HFF-Myc (cell line): Measurements from ENCODE around the gene LRRC4C.
"Not testable (repeated sequence)": the region's sequence is repeated elsewhere in the genome, so short reads cannot be mapped to it uniquely, and the experiment has no call there.

ENCODE experiments used
- DNase-seq: peaks from one replicate; pipeline ENCODE4 v3.0.0-alpha.2; 2011; ENCODE audit warnings: low read depth; ENCODE audit errors: extremely low read depth
- H3K4me3 ChIP-seq: replicated peaks from 2 replicates; pipeline ENCODE4 v1.5.1; 2011; ENCODE audit warnings: low read depth, mild to moderate bottlenecking, control low read depth, low read length
- TF ChIP-seq, protein P1 (sequence below): IDR thresholded peaks from 2 replicates; pipeline ENCODE4 v1.5.1; 2012; ENCODE audit warnings: mild to moderate bottlenecking, low read depth, low read length, control low read depth; ENCODE audit errors: missing control alignments

LRRC4C gene

DNA sequence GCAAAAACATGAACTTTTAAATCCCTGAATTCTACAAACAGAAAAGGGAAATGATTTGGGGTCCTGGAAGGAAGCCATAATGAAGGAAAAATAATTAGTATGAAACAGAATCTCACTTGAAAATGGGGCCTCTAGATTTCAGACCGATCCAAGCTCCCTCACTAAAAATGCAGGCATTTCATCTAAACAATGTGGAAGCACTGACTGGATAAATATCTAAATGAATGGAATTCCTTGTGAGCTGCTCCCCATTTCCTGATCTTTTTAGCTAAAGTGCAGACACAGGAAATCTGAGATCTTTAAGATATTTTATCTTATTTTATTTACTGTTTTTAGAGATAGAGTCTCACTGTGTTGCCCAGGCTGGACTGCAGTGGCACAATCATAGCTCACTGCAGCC lies 1255.8 kb downstream of the LRRC4C start:
- no peak for DNase-seq
- no peak overlapping the region for H3K4me3 ChIP-seq
- TF ChIP-seq, protein P1, sequence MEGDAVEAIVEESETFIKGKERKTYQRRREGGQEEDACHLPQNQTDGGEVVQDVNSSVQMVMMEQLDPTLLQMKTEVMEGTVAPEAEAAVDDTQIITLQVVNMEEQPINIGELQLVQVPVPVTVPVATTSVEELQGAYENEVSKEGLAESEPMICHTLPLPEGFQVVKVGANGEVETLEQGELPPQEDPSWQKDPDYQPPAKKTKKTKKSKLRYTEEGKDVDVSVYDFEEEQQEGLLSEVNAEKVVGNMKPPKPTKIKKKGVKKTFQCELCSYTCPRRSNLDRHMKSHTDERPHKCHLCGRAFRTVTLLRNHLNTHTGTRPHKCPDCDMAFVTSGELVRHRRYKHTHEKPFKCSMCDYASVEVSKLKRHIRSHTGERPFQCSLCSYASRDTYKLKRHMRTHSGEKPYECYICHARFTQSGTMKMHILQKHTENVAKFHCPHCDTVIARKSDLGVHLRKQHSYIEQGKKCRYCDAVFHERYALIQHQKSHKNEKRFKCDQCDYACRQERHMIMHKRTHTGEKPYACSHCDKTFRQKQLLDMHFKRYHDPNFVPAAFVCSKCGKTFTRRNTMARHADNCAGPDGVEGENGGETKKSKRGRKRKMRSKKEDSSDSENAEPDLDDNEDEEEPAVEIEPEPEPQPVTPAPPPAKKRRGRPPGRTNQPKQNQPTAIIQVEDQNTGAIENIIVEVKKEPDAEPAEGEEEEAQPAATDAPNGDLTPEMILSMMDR, result no peak

- DNase-seq, result no peak
- TF ChIP-seq, protein P1, result no peak
- no peak overlapping the region for H3K4me3 ChIP-seq
These were observed 1256.7 kb downstream of the LRRC4C start for GRCh38 chr11:40202589-40203270.

DNA sequence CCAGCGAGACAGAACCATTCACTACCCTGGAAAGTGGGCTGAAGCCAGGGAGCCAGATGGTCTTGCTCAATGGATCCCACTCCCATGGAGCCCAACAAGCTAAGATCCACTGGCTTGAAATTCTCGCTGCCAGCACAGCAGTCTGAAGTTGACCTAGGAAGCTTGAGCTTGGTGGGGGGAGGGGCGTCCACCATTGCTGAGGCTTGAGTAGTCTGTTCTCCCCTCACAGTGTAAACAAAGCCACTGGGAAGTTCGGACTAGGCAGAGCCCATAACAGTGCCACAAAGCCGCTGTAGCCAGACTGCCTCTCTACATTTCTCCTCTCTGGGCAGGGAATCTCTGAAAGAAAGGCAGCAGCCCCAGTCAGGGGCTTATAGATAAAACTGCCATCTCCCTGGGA lies 1266.9 kb downstream of the LRRC4C start:
- DNase-seq, H3K4me3 ChIP-seq: not testable (repeated sequence)

DNA sequence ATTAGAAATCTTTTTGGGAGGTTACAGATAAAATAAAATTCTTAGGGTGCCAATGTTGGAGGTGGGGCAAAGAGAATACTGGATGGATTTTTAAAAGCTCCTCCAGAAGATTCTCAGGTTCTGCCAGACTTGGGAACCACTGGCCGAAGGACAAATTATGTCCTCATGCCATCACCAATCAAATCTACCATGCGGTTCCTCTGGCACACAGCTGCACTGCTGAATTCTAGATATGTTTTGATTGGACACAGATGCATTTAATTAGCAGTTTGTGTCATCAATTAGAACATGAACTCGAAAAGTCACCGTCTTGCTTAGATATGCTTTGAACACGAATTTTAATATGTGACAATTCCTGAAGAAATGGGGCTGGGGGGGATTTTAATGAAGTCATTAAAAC lies 1269.2 kb downstream of the LRRC4C start:
- DNase-seq, result no peak
- TF ChIP-seq, protein P1, result no peak

GRCh38 chr11:40188848-40189247 lies 1270.6 kb downstream of the LRRC4C start:
- no peak for DNase-seq
- no peak overlapping the region for H3K4me3 ChIP-seq
- TF ChIP-seq, protein P1, result no peak

More for the DNA sequence above, 1269.2 kb downstream of the LRRC4C start:
- H3K4me3 ChIP-seq, result no peak overlapping the region

- H3K4me3 ChIP-seq, result no peak overlapping the region
- TF ChIP-seq, protein P1, result no peak
- DNase-seq, result no peak
These were observed 1272.2 kb downstream of the LRRC4C start for GRCh38 chr11:40187295-40187694.

DNA sequence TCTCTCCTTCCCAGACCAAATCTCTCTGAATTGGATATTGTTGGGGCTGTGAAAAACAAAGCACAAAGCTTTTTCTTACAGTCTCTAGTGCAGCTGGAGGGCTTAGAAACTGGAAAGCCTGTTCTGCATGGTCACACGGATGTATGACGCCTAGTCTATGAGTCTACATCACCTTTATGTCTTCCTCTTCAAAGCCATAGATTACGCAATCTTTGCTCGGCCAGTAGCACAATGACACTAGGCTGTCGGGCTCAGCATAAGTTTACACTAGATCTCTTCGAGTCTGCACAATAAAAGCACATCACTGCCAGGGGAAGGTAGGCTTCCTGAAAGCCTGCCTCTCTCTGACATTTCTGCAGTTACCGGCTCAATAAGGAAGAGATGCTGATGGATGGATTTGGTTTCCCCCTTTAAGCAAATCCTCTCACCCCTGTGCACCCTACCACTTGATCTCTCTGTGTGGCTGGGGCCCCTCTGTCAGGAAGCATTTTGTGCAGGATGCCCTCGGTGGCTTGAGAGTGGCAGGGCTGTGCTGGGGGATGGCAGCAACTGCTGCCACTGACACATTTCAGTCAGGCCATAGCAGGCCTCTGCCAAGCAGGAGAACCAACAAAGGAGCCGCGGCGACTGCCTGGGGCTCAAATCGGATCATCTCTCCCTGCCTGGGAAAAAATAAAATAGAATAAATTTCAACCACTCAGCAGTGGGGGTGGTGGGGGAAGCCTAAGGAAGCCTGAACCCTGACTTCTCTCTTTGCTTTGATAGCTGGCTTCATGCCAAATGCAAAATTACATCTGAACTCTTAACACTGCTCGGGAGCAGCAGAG lies 1272.8 kb downstream of the LRRC4C start:
- no peak overlapping the region for H3K4me3 ChIP-seq
- no peak for DNase-seq
- TF ChIP-seq, protein P1, result no peak
